Endothelial cell of hepatic sinusoid (primary cell): ENCODE data around the gene CAST.

Experiments
- in situ Hi-C: cut with HindIII; loops from 2 replicates; pipeline ENCODE4 v1.10.0; 2017; ENCODE audit warnings: low sequenced_read_pairs

The CAST gene

DNA sequence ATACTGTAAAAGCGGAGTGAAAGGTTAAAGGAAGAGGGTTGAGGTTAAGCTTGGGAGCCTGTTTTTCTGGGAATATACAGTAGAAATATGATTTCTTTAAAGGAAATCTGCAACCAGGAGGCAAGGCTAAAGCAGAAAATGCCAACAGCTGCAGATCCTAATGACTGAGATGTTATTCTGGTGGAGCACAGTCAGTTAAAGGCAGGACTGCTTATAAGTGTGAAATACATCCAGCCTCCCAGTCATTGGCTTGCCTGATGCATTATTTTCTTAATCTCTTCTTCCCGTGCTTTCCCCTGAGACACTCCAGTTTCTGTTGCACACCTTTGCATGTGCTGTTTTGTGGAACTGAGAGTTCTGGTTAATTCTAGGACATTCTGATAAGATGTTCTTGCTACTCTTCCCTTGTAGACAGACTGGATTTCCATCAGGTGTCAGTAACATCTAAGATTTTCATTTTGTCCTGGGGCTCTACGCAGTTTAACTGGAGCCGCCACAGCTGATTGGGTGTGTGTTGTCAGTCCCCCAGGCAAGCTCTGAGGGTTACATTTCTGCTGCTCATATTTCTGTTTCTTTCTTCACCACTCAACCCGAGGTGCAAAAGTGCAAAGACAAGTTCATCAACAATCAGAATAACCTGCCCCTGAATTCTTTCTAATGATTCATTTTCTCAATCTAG, 44.4 kb downstream of the CAST start:
- in situ Hi-C loops = no loop called here

GRCh38 chr5:96708600-96708999, 46.4 kb downstream of the CAST start:
- in situ Hi-C loops = no loop called here

- in situ Hi-C loops = no loop called here
Measured at GRCh38 chr5:96709152-96709821, 47.1 kb downstream of the CAST start.

GRCh38 chr5:96712100-96712746, 50.0 kb downstream of the CAST start:
- in situ Hi-C loops = no loop called here

DNA sequence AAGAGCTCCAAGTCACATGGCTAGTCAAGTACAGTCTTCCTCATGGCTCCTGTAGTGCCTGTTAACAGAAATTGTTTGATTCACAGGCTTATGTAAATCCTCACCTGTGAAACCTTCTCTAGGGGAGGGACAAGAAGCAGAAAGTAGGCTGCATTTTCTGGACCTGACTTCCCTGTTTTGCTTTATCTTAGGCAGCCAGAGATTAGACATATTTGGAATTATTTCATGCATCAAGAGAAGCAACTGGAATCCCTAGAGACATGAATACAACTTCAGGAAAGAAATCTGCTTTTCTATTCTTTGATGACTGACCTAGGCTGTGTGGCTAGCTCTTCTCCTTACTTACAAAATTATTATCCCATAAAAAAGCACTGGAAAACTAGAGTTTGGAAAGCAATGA, 52.3 kb downstream of the CAST start:
- in situ Hi-C loops = no loop called here

DNA sequence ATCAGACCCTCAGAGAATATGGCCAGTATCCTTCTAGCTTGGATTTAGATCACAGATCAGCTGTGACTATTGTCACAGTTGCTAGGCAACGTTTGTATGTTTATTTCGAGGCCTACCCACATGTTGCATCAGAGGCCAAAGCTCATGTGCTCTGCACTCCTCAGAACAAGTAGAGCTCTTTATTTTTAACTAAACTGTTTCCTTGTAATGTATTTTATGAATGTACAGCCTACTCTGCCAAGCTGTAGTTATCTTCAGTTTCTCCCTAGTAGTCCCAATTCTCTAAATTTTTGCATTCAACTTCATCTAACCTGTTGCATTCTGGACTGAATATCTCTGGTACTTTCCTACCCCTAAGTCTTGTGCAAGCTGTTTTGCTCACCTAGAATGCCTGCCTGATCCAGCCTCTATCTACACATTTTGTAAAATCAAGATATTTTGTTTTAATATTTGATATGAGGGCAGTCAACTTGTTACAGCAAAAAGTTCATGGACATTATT, 52.8 kb downstream of the CAST start:
- in situ Hi-C loops = no loop called here

DNA sequence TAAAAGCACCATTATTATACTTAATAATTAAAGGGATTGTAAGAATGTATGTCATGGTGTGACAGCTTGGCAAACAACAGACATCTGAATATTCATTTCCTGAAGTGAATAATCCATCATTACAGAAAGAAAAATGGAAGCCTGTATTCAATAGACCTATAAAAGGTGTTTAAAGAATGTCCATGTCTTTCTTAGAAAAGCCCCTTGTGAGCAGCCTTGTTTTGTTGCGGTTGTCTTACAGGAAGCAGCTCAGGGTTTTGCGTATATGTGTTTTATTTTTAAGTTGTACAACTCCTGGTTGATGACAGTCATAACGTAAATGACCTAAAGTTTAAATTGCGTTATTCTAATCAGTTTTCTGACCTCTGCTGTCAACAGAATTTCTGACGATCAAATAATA, 53.8 kb downstream of the CAST start:
- in situ Hi-C loops = no loop called here

DNA sequence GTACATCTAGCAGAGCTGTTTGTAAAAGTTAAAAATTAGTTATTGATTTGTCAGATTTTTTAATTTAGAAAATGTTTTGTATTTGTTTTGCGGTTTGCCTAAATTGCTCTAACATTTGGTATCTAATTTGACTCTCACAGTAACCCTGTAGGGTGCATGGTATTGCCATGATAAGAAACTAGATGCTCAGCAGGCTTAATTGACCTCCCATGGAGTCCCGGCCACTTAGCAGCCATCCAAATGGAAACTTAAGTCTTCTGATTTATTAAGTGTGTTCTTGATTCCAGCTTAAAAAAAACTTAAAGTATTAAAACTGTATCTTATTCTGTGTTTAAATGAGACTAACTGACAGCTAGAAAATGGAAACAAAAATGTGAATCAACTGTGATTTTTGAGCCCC, 54.5 kb downstream of the CAST start:
- in situ Hi-C loops = no loop called here

GRCh38 chr5:96717874-96718273, 55.7 kb downstream of the CAST start:
- in situ Hi-C loops = no loop called here

DNA sequence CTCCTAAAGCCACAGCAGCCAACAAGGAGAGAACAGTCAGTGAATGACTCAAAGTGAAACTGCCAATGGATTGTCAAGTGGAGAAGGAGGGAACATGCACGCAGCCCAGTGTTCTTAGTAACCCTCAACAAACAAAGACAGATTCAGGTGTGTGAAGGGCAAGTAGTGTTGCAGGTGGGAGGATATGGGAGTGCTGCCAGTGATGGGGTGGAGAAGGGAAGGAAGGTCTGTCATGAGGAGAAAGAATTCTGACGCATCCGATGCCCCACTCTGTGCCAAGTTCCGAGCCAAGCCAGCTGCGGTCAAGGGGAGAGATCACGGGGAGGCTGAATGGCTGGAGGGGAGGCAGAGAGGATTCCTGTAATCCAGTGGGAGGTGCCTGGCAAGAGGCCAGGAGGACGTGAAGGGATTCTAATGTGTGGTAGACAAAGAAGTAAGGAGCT, 56.5 kb downstream of the CAST start:
- in situ Hi-C loops = no loop called here

- in situ Hi-C loops = no loop called here
Measured at GRCh38 chr5:96720408-96720807, 58.2 kb downstream of the CAST start.

- in situ Hi-C loops = no loop called here
Measured at GRCh38 chr5:96721351-96721977, 59.3 kb downstream of the CAST start.

GRCh38 chr5:96725257-96725656, 63.1 kb downstream of the CAST start:
- in situ Hi-C loops = no loop called here

- in situ Hi-C loops = no loop called here
Measured at GRCh38 chr5:96726802-96727201, 64.6 kb downstream of the CAST start.

DNA sequence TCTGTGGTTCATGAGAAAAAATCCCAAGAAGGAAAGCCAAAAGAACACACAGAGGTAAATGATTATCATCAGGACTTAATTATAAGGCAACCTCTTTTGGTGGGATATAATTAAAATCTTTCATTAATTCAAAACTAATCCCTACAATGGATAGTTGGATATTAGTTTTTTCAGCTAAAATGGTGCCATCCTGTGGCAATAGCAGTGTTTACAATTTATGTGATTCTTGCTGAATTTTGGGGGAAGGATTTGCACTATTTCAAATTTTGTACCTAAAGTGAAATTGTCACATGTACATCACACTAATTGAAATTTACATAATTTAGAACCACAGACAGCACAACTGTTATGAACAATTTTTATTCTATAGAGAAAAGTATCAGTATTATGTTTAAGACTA, 67.0 kb downstream of the CAST start:
- in situ Hi-C loops = no loop called here

- in situ Hi-C loops = no loop called here
Measured at GRCh38 chr5:96730586-96730985, 68.4 kb downstream of the CAST start.

DNA sequence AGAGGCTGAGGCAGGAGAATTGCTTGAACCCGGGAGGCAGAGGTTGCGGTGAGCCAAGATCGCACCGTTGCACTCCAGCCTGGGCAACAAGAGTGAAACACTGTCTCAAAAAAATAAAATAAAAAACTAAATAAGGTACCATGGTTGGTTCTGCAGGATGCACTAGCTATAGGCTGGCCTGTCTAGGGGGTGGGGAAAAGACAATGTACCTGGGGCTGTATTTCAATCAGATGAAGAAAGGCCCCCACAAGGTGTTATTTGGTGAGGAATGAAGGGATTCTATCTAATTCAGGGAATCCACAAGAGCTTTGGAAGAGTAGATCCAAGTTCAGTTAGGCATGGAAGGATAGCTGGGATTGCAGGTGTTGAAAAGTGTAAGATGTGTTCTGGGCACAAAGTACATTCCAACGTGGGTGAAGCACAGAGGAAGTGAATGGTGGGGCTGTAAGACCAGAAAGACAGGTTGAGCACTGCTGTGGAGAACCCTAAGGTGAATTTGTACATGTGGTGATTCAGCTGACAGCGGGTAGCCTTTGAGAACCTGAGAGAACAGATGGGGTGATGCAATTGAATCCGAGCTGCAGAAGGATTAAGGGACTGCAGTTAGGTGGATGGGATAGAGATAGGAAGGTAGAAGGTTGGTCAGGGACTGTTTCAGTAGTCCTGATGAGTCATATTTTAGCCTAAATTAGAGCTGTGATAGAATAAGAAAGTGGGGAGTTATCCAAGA, 71.8 kb downstream of the CAST start:
- in situ Hi-C loops = no loop called here

DNA sequence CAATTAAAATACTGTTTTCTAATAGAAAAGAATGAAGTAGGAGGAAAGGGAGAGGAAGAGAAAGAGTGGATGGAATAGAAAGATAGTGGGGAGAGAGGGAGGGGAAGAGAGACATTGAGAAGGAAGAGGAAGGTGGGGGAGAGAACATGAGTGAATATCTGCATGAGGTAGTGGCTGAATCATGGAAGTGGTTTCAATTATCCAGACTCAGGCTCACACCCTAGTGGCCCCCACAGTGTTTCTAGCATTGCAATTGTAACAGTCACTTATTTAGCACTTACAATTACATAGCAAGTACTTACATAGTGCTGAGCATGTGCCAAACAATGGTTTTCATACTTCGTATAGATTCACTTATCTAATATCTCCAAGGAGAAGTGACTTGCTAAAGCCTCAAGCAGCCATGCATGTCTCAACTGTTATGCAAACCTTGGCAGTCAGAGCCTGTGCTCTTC, 72.7 kb downstream of the CAST start:
- in situ Hi-C loops = no loop called here

DNA sequence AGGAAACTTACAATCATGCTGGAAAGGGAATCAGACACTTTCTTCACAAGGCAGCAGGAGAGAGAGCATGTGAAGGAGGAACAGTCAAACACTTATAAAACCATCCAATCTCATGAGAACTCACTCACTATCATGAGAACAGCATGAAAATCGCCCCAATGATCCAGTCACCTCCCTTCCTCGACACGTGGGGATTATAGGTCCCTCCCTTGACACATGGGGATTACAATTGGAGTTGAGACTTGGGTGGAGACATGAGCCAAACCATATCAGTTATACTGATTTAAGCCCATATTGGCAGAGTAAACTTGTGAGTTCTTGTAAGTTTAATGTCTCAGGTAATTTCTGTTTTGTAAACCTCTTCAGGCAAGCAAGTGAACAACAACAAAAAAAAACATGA, 74.8 kb downstream of the CAST start:
- in situ Hi-C loops = no loop called here

DNA sequence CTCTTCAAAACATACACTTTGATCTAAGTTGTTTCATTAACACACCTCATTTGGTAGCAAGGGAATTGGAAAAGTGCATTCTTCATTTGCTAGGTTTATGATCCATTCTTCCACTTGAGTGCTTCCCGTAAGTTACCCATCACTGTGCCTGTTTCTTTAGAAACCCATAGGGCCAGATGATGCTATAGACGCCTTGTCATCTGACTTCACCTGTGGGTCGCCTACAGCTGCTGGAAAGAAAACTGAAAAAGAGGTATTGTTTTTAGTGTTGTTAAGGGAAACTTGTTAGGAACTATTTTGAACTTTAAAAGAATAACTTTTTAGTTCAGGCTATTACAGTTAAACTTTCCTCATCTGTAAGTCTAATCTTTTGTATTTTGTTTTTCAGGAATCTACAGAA, 78.9 kb downstream of the CAST start:
- in situ Hi-C loops = loop anchor here (5.0 kb wide), 2 partner anchors 36 to 69 kb away; no protein-coding TSS in a partner anchor

DNA sequence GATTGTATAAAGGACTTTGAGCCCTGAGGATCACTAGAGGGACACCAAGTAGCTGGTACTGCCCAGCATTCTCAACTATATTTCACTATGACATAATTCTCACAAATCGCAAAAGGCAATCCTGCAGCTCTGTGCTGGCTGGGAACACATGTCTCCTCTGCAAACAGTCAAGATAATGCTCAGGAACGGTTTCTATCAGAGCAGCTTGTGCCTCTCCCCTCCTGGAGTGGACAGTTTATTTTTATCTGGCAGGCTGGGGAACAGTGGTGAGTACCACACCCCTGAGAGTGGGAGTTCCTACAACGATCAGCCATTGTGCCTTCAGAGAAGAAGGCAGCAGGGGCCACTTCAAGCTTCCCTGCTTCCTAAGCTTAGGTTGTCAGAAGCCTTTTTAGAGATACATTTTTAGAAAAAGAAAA, 79.7 kb downstream of the CAST start:
- in situ Hi-C loops = loop anchor here (5.0 kb wide), 2 partner anchors 35 to 70 kb away; no protein-coding TSS in a partner anchor
